ENCODE results near the gene LLCFC1. TPM values are rescaled to one million over a fixed set of nuclear protein-coding genes. Genes with fewer than 3 reads are reported as not detected.

Gene LLCFC1
- total RNA-seq, 1 experiment from 2014 or later = not detected

Other genes starting within 250 kb of the LLCFC1 start
- gene PRSS1, start 190.0 kb upstream of the LLCFC1 start, total RNA-seq (2014; rRNA removed; shearing (Covaris generic)) = not detected in 2 replicates
- gene PRSS2, start 168.5 kb upstream of the LLCFC1 start, total RNA-seq (2014; rRNA removed; shearing (Covaris generic)) = not detected in 2 replicates
- gene EPHB6, start 84.4 kb upstream of the LLCFC1 start, total RNA-seq (2014; rRNA removed; shearing (Covaris generic)) = 2.0 and 2.7 TPM in 2 replicates
- gene TRPV6, start 53.7 kb upstream of the LLCFC1 start, total RNA-seq (2014; rRNA removed; shearing (Covaris generic)) = not detected in 2 replicates
- 0.22 TPM in 1 of 2 replicates, not detected in the other for gene TRPV5, start 5.7 kb upstream of the LLCFC1 start, total RNA-seq (2014; rRNA removed; shearing (Covaris generic))
- gene KEL, start 22.9 kb downstream of the LLCFC1 start, total RNA-seq (2014; rRNA removed; shearing (Covaris generic)) = 0.46 TPM in 1 of 2 replicates, not detected in the other
- gene OR9A2, start 87.6 kb downstream of the LLCFC1 start, total RNA-seq (2014; rRNA removed; shearing (Covaris generic)) = not detected in 2 replicates
- gene OR6V1, start 112.9 kb downstream of the LLCFC1 start, total RNA-seq (2014; rRNA removed; shearing (Covaris generic)) = not detected in 2 replicates
- not detected in 2 replicates for gene PIP, start 192.6 kb downstream of the LLCFC1 start, total RNA-seq (2014; rRNA removed; shearing (Covaris generic))
- not detected in 2 replicates for gene TAS2R39, start 243.9 kb downstream of the LLCFC1 start, total RNA-seq (2014; rRNA removed; shearing (Covaris generic))